PC-3 (cell line): Measurements from ENCODE around the gene LAMTOR2.

ENCODE experiments used
- EZH2phosphoT487 ChIP-seq: fragments of 300-600 bp; sonication (generic); IDR thresholded peaks from 2 replicates; pipeline ENCODE4 v1.6.1; 2018; ENCODE audit warnings: mild to moderate bottlenecking, antibody characterized with exemption, low read length, borderline replicate concordance
- TF ChIP-seq, protein P1 (sequence below): fragments of 300-600 bp; sonication (generic); conservative IDR thresholded peaks from 2 replicates; pipeline ENCODE4 v1.5.1; 2017; ENCODE audit warnings: antibody characterized with exemption, low read depth, mild to moderate bottlenecking, low read length

DNA sequence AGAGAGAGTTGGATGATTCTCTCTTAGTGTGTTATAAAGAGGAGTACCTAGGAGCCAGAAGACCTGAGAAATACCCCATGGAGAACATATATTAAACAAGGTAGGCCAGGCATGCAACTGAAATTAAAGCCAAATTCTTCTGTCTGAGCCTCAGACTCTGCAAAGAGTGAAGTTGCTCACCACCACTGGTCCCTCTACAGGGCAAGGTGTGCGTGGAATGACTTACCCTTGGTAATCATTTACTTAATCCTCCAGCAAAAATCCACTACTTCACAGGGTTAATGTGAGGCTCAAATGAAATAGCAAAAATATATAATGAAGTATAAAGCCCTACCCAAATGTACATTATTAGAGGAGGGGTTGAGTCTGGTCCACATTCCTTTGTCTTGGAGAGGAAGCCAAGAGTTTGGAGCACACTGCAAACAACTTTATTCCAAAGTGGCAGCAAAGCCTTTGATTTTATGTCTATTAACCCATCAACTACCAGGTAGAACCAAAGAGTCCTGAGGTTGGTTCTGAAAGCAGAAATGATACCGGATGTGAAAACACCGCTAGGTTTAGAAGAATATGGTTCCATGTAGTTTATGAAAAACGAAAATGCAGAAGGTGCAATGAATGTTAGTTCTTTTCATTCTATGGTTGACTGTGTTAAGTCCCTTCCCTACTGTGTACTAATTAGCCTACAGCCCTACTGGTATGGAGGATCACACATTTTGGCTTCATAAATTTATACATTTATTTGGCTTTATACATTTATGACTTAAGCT, 42.3 kb upstream of the LAMTOR2 start:
- TF ChIP-seq, protein P1, sequence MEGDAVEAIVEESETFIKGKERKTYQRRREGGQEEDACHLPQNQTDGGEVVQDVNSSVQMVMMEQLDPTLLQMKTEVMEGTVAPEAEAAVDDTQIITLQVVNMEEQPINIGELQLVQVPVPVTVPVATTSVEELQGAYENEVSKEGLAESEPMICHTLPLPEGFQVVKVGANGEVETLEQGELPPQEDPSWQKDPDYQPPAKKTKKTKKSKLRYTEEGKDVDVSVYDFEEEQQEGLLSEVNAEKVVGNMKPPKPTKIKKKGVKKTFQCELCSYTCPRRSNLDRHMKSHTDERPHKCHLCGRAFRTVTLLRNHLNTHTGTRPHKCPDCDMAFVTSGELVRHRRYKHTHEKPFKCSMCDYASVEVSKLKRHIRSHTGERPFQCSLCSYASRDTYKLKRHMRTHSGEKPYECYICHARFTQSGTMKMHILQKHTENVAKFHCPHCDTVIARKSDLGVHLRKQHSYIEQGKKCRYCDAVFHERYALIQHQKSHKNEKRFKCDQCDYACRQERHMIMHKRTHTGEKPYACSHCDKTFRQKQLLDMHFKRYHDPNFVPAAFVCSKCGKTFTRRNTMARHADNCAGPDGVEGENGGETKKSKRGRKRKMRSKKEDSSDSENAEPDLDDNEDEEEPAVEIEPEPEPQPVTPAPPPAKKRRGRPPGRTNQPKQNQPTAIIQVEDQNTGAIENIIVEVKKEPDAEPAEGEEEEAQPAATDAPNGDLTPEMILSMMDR, result no peak
- TF ChIP-seq EZH2phosphoT487, result no peak
